Left lung (tissue), 10 donors: ENCODE data around the gene CPSF7. TPM values are rescaled to one million over a fixed set of nuclear protein-coding genes. Genes with fewer than 3 reads are reported as not detected.
"Not testable (repeated sequence)": the region's sequence is repeated elsewhere in the genome, so short reads cannot be mapped to it uniquely, and the experiment has no call there.

Experiments
- ATAC-seq: fragments of 200-7000 bp; cut with Tn5 transposase; one replicate; pipeline ENCODE4 v1.9.1; 2020; ENCODE audit warnings: moderate library complexity
- DNase-seq, 4 donors: peaks; one replicate each; pipeline ENCODE4 v3.0.0-alpha.2; 2013 to 2020
- H3K27ac ChIP-seq, 2 donors: fragments of 200-600 bp; sonication (generic) in 1 of 2; one replicate each; pipeline versions ENCODE4 v1.5.0 to v1.8.0; 2020 to 2021
- H3K27me3 ChIP-seq, 2 donors: fragments of 200-600 bp; sonication (generic) in 1 of 2; one replicate each; pipeline versions ENCODE4 v1.5.0 to v1.8.0; 2020 to 2021
- H3K36me3 ChIP-seq, 2 donors: fragments of 200-600 bp; sonication (generic) in 1 of 2; one replicate each; pipeline versions ENCODE4 v1.5.0 to v1.8.0; 2020 to 2021
- H3K4me1 ChIP-seq, 2 donors: fragments of 200-600 bp; one replicate each; pipeline ENCODE4 v1.8.0; 2021
- H3K4me3 ChIP-seq, 2 donors: fragments of 200-600 bp; sonication (generic) in 1 of 2; one replicate each; pipeline versions ENCODE4 v1.5.0 to v1.8.0; 2020 to 2021; ENCODE audit warnings: mild to moderate bottlenecking in 1 of 2
- H3K9me3 ChIP-seq, 2 donors: fragments of 200-600 bp; sonication (generic) in 1 of 2; one replicate each; pipeline versions ENCODE4 v1.5.0 to v1.8.0; 2020 to 2021
- CTCF ChIP-seq, 2 donors: fragments of 200-600 bp; sonication (generic) in 1 of 2; IDR thresholded peaks; one replicate each; pipeline versions ENCODE4 v1.5.0 to v1.8.0; 2021; ENCODE audit warnings: antibody characterized with exemption in 2 of 2
- intact Hi-C, 2 donors: fragments of 100-400 bp; cut with DNase I; formaldehyde crosslinking; loops; one replicate each; pipeline versions ENCODE4 v1.11.2 to v1.14.2; 2022
- polyA plus RNA-seq, 6 donors: library from polyadenylated mRNA; unstranded; fragments of 120-200 nt; gene quantifications; one replicate each; pipeline ENCODE4 v1.2.1, GENCODE V29; 2013; ENCODE audit not compliant: insufficient read length in 6 of 6
- total RNA-seq, 2 donors: library from RNA; stranded (reverse); fragmentation: NEBNext Ultra II Directional; extraction: Animal tissue kit (Norgen Biotek cat#: 25700); gene quantifications; one replicate each; pipeline ENCODE4 v1.2.1, GENCODE V29; 2021
- donor health status: DM: no; HTN: yes; CAD: no.
- donor health status: DM: no; HTN: no; CAD: no.

CPSF7 gene
- total and polyA plus RNA-seq, 8 donors = 56.2 to 124 (median 112) TPM

- peak in 1 of 4 donors; percentile 77 for DNase-seq
- no peak for TF ChIP-seq CTCF (IDR thresholded peaks at IDR 0.05)
- Histone ChIP-seq H3K36me3 (peaks cover 0 to 54% of the 10 kb centered on the region in 2 donors), H3K27ac (peak overlapping the region; percentile 33 to 83), H3K9me3 (no peaks in the 10 kb centered on the region), H3K27me3 (no peaks in the 10 kb centered on the region), H3K4me3 (no peak overlapping the region), H3K4me1 (peaks cover 6 to 11% of the 10 kb centered on the region in 2 donors)
- peak; percentile 79 for ATAC-seq
- intact Hi-C loops = loop anchor here in 1 of 2 donors (10.0 kb wide), 1 partner anchor 153 kb away; no protein-coding TSS in a partner anchor
Observed at GRCh38 chr11:61472282-61472681, 42.5 kb upstream of the CPSF7 start.

GRCh38 chr11:61468002-61468401 lies 38.2 kb upstream of the CPSF7 start:
- Histone ChIP-seq H3K4me3 (no peak overlapping the region), H3K27ac (no peak overlapping the region), H3K27me3 (no peaks in the 10 kb centered on the region), H3K9me3 (no peaks in the 10 kb centered on the region), H3K36me3 (peaks cover 0 to 45% of the 10 kb centered on the region in 2 donors), H3K4me1 (peaks cover 6 to 11% of the 10 kb centered on the region in 2 donors)
- DNase-seq (no peak), ATAC-seq (no peak)
- no peak for TF ChIP-seq CTCF (IDR thresholded peaks at IDR 0.05)
- intact Hi-C loops = no loop called here

- H3K4me1 ChIP-seq, H3K4me3 ChIP-seq, ATAC-seq, H3K27me3 ChIP-seq, intact Hi-C loops, H3K9me3 ChIP-seq, DNase-seq, H3K27ac ChIP-seq: not testable (repeated sequence)
- H3K36me3 ChIP-seq = peaks cover 0 to 45% of the 10 kb centered on the region in 2 donors
Observed at GRCh38 chr11:61467602-61468001, 37.8 kb upstream of the CPSF7 start.

- Histone ChIP-seq H3K36me3 (peaks cover 0 to 7% of the 10 kb centered on the region in 2 donors), H3K4me3 (no peak overlapping the region), H3K4me1 (no peaks in the 10 kb centered on the region), H3K27me3 (no peaks in the 10 kb centered on the region), H3K9me3 (no peaks in the 10 kb centered on the region), H3K27ac (no peak overlapping the region)
- no peak for DNase-seq
- no peak for TF ChIP-seq CTCF (IDR thresholded peaks at IDR 0.05)
- intact Hi-C loops = no loop called here
- no peak for ATAC-seq
Observed at GRCh38 chr11:61460986-61461385, 31.2 kb upstream of the CPSF7 start.

- no peak overlapping the region for H3K4me3 ChIP-seq
- H3K9me3 ChIP-seq = no peaks in the 10 kb centered on the region
- DNase-seq = no peak
- peaks cover 0 to 10% of the 10 kb centered on the region in 2 donors for H3K36me3 ChIP-seq
- intact Hi-C loops = no loop called here
- no peak overlapping the region for H3K27ac ChIP-seq
- ATAC-seq = peak; percentile 26
- no peaks in the 10 kb centered on the region for H3K27me3 ChIP-seq
- no peaks in the 10 kb centered on the region for H3K4me1 ChIP-seq
- TF ChIP-seq CTCF (IDR thresholded peaks at IDR 0.05) = no peak
Observed at GRCh38 chr11:61460474-61460881, 30.7 kb upstream of the CPSF7 start.

GRCh38 chr11:61454520-61454919 lies 24.7 kb upstream of the CPSF7 start:
- intact Hi-C loops = no loop called here
- Histone ChIP-seq H3K4me1 (no peaks in the 10 kb centered on the region), H3K9me3 (no peaks in the 10 kb centered on the region), H3K27ac (no peak overlapping the region), H3K4me3 (no peak overlapping the region), H3K36me3 (peaks cover 0 to 57% of the 10 kb centered on the region in 2 donors), H3K27me3 (no peaks in the 10 kb centered on the region)
- ATAC-seq (no peak), DNase-seq (no peak)
- TF ChIP-seq CTCF (IDR thresholded peaks at IDR 0.05) = no peak
